Stimulated activated effector memory CD8-positive, alpha-beta T cell treated with anti-CD3 and anti-CD28 coated beads, Interleukin-12 subunit alpha, Interleukin-12 subunit beta, amount 100 ng/mL, for 72 hours (primary cell): ENCODE data around the gene C1QL2.

Experiments used
- ATAC-seq: fragments of 150-1000 bp; cut with Tn5 transposase; 2 replicates; pipeline ENCODE4 v1.10.0; 2021
- DNase-seq, 2 donors: peaks; one replicate each; pipeline ENCODE4 v3.0.0; 2021 to 2022; ENCODE audit warnings: low spot score in 2 of 2
- H3K27ac Mint-ChIP-seq: one replicate; pipeline ENCODE4 v1.8.0; 2022; ENCODE audit warnings: mild to moderate bottlenecking, mixed read lengths
- H3K36me3 Mint-ChIP-seq: one replicate; pipeline ENCODE4 v1.8.0; 2022; ENCODE audit warnings: mild to moderate bottlenecking, mixed read lengths
- H3K4me1 Mint-ChIP-seq: one replicate; pipeline ENCODE4 v1.8.0; 2022; ENCODE audit warnings: mixed read lengths
- H3K4me3 Mint-ChIP-seq: one replicate; pipeline ENCODE4 v1.8.0; 2022; ENCODE audit warnings: mild to moderate bottlenecking, mixed read lengths
- H3K9me3 Mint-ChIP-seq: one replicate; pipeline ENCODE4 v1.8.0; 2022; ENCODE audit warnings: mixed read lengths

The C1QL2 gene

GRCh38 chr2:119158563-119159347 is at the start of gene C1QL2:
Gene C1QL2, minus strand, starts transcription at chr2:119158751. Its CDS starts 482 bp downstream, at chr2:119158269.
- no peak for DNase-seq
- ATAC-seq: no peak
- Mint-ChIP-seq H3K27ac (no peak within 1 kb of the TSS), H3K36me3 (no peaks in the 10 kb centered on the region), H3K4me3 (no peak within 1 kb of the TSS), H3K9me3 (no peaks in the 10 kb centered on the region), H3K4me1 (peaks cover 6% of the 10 kb centered on the region)

GRCh38 chr2:119207447-119207846 is 48.9 kb upstream of the C1QL2 start:
- Mint-ChIP-seq H3K27ac (no peak overlapping the region), H3K4me3 (no peak overlapping the region), H3K4me1 (no peaks in the 10 kb centered on the region), H3K36me3 (no peaks in the 10 kb centered on the region), H3K9me3 (no peaks in the 10 kb centered on the region)
- DNase-seq (no peak), ATAC-seq (no peak)

- ATAC-seq (no peak), DNase-seq (no peak)
- no peaks in the 10 kb centered on the region for H3K9me3 Mint-ChIP-seq
- no peaks in the 10 kb centered on the region for H3K36me3 Mint-ChIP-seq
- no peak overlapping the region for H3K4me3 Mint-ChIP-seq
- H3K4me1 Mint-ChIP-seq: no peaks in the 10 kb centered on the region
- no peak overlapping the region for H3K27ac Mint-ChIP-seq
Measured at GRCh38 chr2:119206201-119206600, 47.6 kb upstream of the C1QL2 start.

- H3K9me3 Mint-ChIP-seq: no peaks in the 10 kb centered on the region
- no peaks in the 10 kb centered on the region for H3K36me3 Mint-ChIP-seq
- no peak overlapping the region for H3K4me3 Mint-ChIP-seq
- no peak overlapping the region for H3K27ac Mint-ChIP-seq
- ATAC-seq (peak; percentile 3), DNase-seq (no peak)
- H3K4me1 Mint-ChIP-seq: no peaks in the 10 kb centered on the region
Measured at GRCh38 chr2:119205001-119205706, 46.6 kb upstream of the C1QL2 start.

GRCh38 chr2:119204525-119204924 is 46.0 kb upstream of the C1QL2 start:
- no peak overlapping the region for H3K27ac Mint-ChIP-seq
- peak; percentile 31 for ATAC-seq

GRCh38 chr2:119202610-119203310 is 44.2 kb upstream of the C1QL2 start:
- ATAC-seq (no peak), DNase-seq (no peak)
- H3K27ac Mint-ChIP-seq: no peak overlapping the region
- H3K4me3 Mint-ChIP-seq: no peak overlapping the region
- no peaks in the 10 kb centered on the region for H3K4me1 Mint-ChIP-seq
- H3K36me3 Mint-ChIP-seq: no peaks in the 10 kb centered on the region
- H3K9me3 Mint-ChIP-seq: no peaks in the 10 kb centered on the region

More at GRCh38 chr2:119204525-119204924, 46.0 kb upstream of the C1QL2 start:
- no peaks in the 10 kb centered on the region for H3K4me1 Mint-ChIP-seq
- no peak overlapping the region for H3K4me3 Mint-ChIP-seq
- H3K9me3 Mint-ChIP-seq: no peaks in the 10 kb centered on the region
- no peak for DNase-seq
- H3K36me3 Mint-ChIP-seq: no peaks in the 10 kb centered on the region

- no peak for ATAC-seq
- DNase-seq: no peak
- Mint-ChIP-seq H3K36me3 (no peaks in the 10 kb centered on the region), H3K27ac (no peak overlapping the region), H3K9me3 (no peaks in the 10 kb centered on the region), H3K4me1 (no peaks in the 10 kb centered on the region), H3K4me3 (no peak overlapping the region)
Measured at GRCh38 chr2:119201815-119202214, 43.3 kb upstream of the C1QL2 start.

- ATAC-seq (no peak), DNase-seq (no peak)
- Mint-ChIP-seq H3K27ac (no peak overlapping the region), H3K36me3 (no peaks in the 10 kb centered on the region), H3K9me3 (no peaks in the 10 kb centered on the region), H3K4me1 (no peaks in the 10 kb centered on the region), H3K4me3 (no peak overlapping the region)
Measured at GRCh38 chr2:119198240-119198840, 39.8 kb upstream of the C1QL2 start.

- Mint-ChIP-seq H3K9me3 (no peaks in the 10 kb centered on the region), H3K36me3 (no peaks in the 10 kb centered on the region), H3K4me3 (no peak overlapping the region), H3K4me1 (no peaks in the 10 kb centered on the region), H3K27ac (no peak overlapping the region)
- DNase-seq (no peak), ATAC-seq (no peak)
Measured at GRCh38 chr2:119197529-119198239, 39.1 kb upstream of the C1QL2 start.

- ATAC-seq (no peak), DNase-seq (no peak)
- Mint-ChIP-seq H3K9me3 (no peaks in the 10 kb centered on the region), H3K27ac (no peak overlapping the region), H3K4me1 (no peaks in the 10 kb centered on the region), H3K36me3 (no peaks in the 10 kb centered on the region), H3K4me3 (no peak overlapping the region)
Measured at GRCh38 chr2:119197126-119197405, 38.5 kb upstream of the C1QL2 start.

GRCh38 chr2:119196301-119197125 is 38.0 kb upstream of the C1QL2 start:
- H3K4me1 Mint-ChIP-seq: no peaks in the 10 kb centered on the region
- H3K9me3 Mint-ChIP-seq: no peaks in the 10 kb centered on the region
- H3K4me3 Mint-ChIP-seq: no peak overlapping the region
- no peak overlapping the region for H3K27ac Mint-ChIP-seq
- H3K36me3 Mint-ChIP-seq: no peaks in the 10 kb centered on the region
- DNase-seq: no peak
- no peak for ATAC-seq

GRCh38 chr2:119195887-119196286 is 37.3 kb upstream of the C1QL2 start:
- Mint-ChIP-seq H3K9me3 (no peaks in the 10 kb centered on the region), H3K36me3 (no peaks in the 10 kb centered on the region), H3K4me3 (no peak overlapping the region), H3K4me1 (no peaks in the 10 kb centered on the region), H3K27ac (no peak overlapping the region)
- ATAC-seq (no peak), DNase-seq (no peak)

- no peak for DNase-seq
- no peaks in the 10 kb centered on the region for H3K9me3 Mint-ChIP-seq
- H3K4me1 Mint-ChIP-seq: no peaks in the 10 kb centered on the region
- no peak overlapping the region for H3K27ac Mint-ChIP-seq
- no peaks in the 10 kb centered on the region for H3K36me3 Mint-ChIP-seq
- H3K4me3 Mint-ChIP-seq: no peak overlapping the region
- no peak for ATAC-seq
Measured at GRCh38 chr2:119195001-119195400, 36.5 kb upstream of the C1QL2 start.

GRCh38 chr2:119192893-119193292 is 34.3 kb upstream of the C1QL2 start:
- no peaks in the 10 kb centered on the region for H3K4me1 Mint-ChIP-seq
- DNase-seq (no peak), ATAC-seq (no peak)
- no peaks in the 10 kb centered on the region for H3K36me3 Mint-ChIP-seq
- no peaks in the 10 kb centered on the region for H3K9me3 Mint-ChIP-seq
- H3K27ac Mint-ChIP-seq: no peak overlapping the region
- no peak overlapping the region for H3K4me3 Mint-ChIP-seq
